Fibroblast of lung (primary cell): Measurements from ENCODE around the gene ECI2. TPM values are rescaled to one million over a fixed set of nuclear protein-coding genes. Genes with fewer than 3 reads are reported as not detected.

Experiments used
- DNase-seq, 2 donors: peaks; one replicate each; pipeline versions ENCODE4 v3.0.0 to v3.0.0-alpha.2; 2010; ENCODE audit warnings: low read depth in 2 of 2
- H2AFZ ChIP-seq: 2 replicates; pipeline ENCODE4 v1.5.1; 2012; ENCODE audit warnings: low read length, control low read depth, inconsistent platforms
- H3K27ac ChIP-seq: 2 replicates; pipeline ENCODE4 v1.5.1; 2011; ENCODE audit warnings: low read length, control low read depth; ENCODE audit not compliant: insufficient read depth
- H3K27me3 ChIP-seq: 2 replicates; pipeline ENCODE4 v1.5.1; 2011; ENCODE audit warnings: mild to moderate bottlenecking, low read length; ENCODE audit not compliant: control insufficient read depth, insufficient read depth
- H3K36me3 ChIP-seq: 2 replicates; pipeline ENCODE4 v1.5.1; 2011; ENCODE audit warnings: low read length; ENCODE audit not compliant: control insufficient read depth, insufficient read depth
- H3K4me1 ChIP-seq: 2 replicates; pipeline ENCODE4 v1.5.1; 2011; ENCODE audit warnings: low read length; ENCODE audit not compliant: control insufficient read depth, insufficient read depth; ENCODE audit errors: extremely low read depth
- H3K4me2 ChIP-seq: 2 replicates; pipeline ENCODE4 v1.5.1; 2011; ENCODE audit warnings: low read length, control low read depth; ENCODE audit not compliant: insufficient read depth; ENCODE audit errors: extremely low read depth
- H3K4me3 ChIP-seq, 4 experiments: fragments of 200-600 bp in 1 of 4; sonication (generic) in 1 of 4; replicated peaks in 1 of 4; 2 replicates each; pipeline ENCODE4 v1.5.1; 2011 to 2016; ENCODE audit warnings: low read length in 4 of 4, low read depth in 3 of 4, mild to moderate bottlenecking in 3 of 4, control low read depth in 2 of 4, inconsistent platforms in 1 of 4, mixed read lengths in 1 of 4; ENCODE audit not compliant: insufficient read depth in 1 of 4; ENCODE audit errors: control extremely low read depth in 1 of 4
- H3K79me2 ChIP-seq: 2 replicates; pipeline ENCODE4 v1.5.1; 2012; ENCODE audit warnings: mild to moderate bottlenecking, low read length, inconsistent platforms; ENCODE audit not compliant: control insufficient read depth, insufficient read depth
- H3K9ac ChIP-seq: 2 replicates; pipeline ENCODE4 v1.5.1; 2011; ENCODE audit warnings: mild to moderate bottlenecking, low read length, control low read depth; ENCODE audit not compliant: insufficient read depth
- H3K9me3 ChIP-seq: 2 replicates; pipeline ENCODE4 v1.5.1; 2012; ENCODE audit warnings: low read depth, low read length; ENCODE audit not compliant: control insufficient read depth, insufficient read depth
- H4K20me1 ChIP-seq: 2 replicates; pipeline ENCODE4 v1.5.1; 2011; ENCODE audit warnings: low read length; ENCODE audit not compliant: control insufficient read depth, insufficient read depth; ENCODE audit errors: extremely low read depth
- CTCF ChIP-seq, 2 donors: IDR thresholded peaks in 1 of 2; conservative IDR thresholded peaks in 1 of 2; 1 replicate in 1 of 2; 2 replicates in 1 of 2; pipeline ENCODE4 v1.5.1; 2011 to 2012; ENCODE audit warnings: low read length in 2 of 2, control low read depth in 1 of 2, inconsistent platforms in 1 of 2, low read depth in 1 of 2, mild to moderate bottlenecking in 1 of 2
- EZH2 ChIP-seq: IDR thresholded peaks from 2 replicates; pipeline ENCODE4 v1.5.1; 2012; ENCODE audit warnings: low read length, control low read depth, mild to moderate bottlenecking; ENCODE audit errors: missing control alignments
- polyA plus RNA-seq, 2 donors: library from polyadenylated mRNA; depleted of rRNA in 1 of 2; stranded (reverse) in 1 of 2; unstranded in 1 of 2; fragments of >200 nt; gene quantifications; 2 replicates each; pipeline ENCODE4 v1.2.1, GENCODE V29; 2011 to 2012; ENCODE audit warnings: missing spikeins in 1 of 2
- total RNA-seq: library from RNA; depleted of rRNA; stranded (reverse); fragments of >200 nt; gene quantifications from 2 replicates; pipeline ENCODE4 v1.2.1, GENCODE V29; 2014

ECI2 gene
- total and polyA plus RNA-seq, 2 donors (not counting 1 experiment from before 2014, with no cell fraction given) = 85.2 to 157 TPM

DNA sequence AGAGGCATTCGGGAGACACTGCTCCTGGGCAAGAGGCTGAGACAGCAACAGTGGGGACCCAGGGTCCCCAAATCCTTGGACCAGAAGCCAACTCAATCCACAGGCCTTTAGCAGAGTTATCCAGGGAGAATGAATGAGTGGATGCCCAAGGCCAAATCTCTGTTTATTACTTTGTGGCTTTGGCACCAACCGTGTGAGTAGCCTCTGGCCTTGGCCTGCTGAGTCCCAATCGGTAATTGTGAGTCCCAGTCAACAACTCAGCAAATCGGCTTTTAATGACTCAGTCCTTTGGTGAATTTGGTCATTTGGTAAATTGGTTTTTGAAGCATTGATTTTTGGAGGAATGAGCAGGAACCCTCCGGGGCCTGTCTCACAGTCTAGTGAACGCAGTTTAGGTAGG lies 29.1 kb upstream of the ECI2 start:
- Histone ChIP-seq H3K9ac (no peak overlapping the region), H3K4me2 (no peak overlapping the region), H3K27ac (no peak overlapping the region), H4K20me1 (no peaks in the 10 kb centered on the region), H3K4me3 (no peak overlapping the region), H3K4me1 (no peaks in the 10 kb centered on the region), H3K9me3 (no peaks in the 10 kb centered on the region), H2AFZ (no peak overlapping the region), H3K27me3 (no peaks in the 10 kb centered on the region), H3K79me2 (no peaks in the 10 kb centered on the region), H3K36me3 (no peaks in the 10 kb centered on the region)
- no peak for TF ChIP-seq EZH2
- TF ChIP-seq CTCF (conservative IDR thresholded peaks at IDR 0.05 in 1 of 2, IDR thresholded peaks at IDR 0.05 in 1 of 2; ENCODE audit: low read depth in 1 of 2, low read length in 2 of 2) = no peak
- DNase-seq = peak in 1 of 2 donors; percentile 3

DNA sequence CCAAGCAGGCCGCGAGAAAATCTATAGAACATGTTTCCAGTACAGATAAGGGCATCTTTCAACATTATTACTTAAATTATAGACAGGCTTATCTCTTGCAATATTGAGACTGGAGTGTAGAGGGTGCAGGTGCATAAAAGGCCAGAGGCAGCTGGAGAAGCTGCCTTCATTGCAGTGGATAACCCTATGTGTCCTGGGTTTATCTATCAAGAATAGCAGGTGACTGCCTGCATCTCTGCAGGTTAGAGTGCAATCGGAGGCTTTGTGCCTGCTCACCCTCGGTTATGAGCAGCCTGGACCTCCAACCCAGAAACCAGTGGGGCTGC lies 28.7 kb upstream of the ECI2 start:
- Histone ChIP-seq H3K27ac (no peak overlapping the region), H3K9ac (no peak overlapping the region), H3K36me3 (no peaks in the 10 kb centered on the region), H3K9me3 (no peaks in the 10 kb centered on the region), H3K79me2 (no peaks in the 10 kb centered on the region), H3K27me3 (no peaks in the 10 kb centered on the region), H4K20me1 (no peaks in the 10 kb centered on the region), H2AFZ (no peak overlapping the region), H3K4me3 (no peak overlapping the region), H3K4me2 (no peak overlapping the region), H3K4me1 (no peaks in the 10 kb centered on the region)
- DNase-seq = no peak
- TF ChIP-seq EZH2 = no peak
- no peak for TF ChIP-seq CTCF (conservative IDR thresholded peaks at IDR 0.05 in 1 of 2, IDR thresholded peaks at IDR 0.05 in 1 of 2; ENCODE audit: low read depth in 1 of 2, low read length in 2 of 2)

GRCh38 chr6:4163408-4164116 lies 28.2 kb upstream of the ECI2 start:
- no peak overlapping the region for H3K4me2 ChIP-seq
- no peaks in the 10 kb centered on the region for H3K79me2 ChIP-seq
- DNase-seq = no peak
- no peak overlapping the region for H3K9ac ChIP-seq
- no peaks in the 10 kb centered on the region for H3K27me3 ChIP-seq
- no peaks in the 10 kb centered on the region for H3K9me3 ChIP-seq
- H3K4me3 ChIP-seq = no peak overlapping the region
- no peaks in the 10 kb centered on the region for H3K36me3 ChIP-seq
- no peaks in the 10 kb centered on the region for H3K4me1 ChIP-seq
- no peak overlapping the region for H3K27ac ChIP-seq
- H2AFZ ChIP-seq = no peak overlapping the region
- TF ChIP-seq CTCF (conservative IDR thresholded peaks at IDR 0.05 in 1 of 2, IDR thresholded peaks at IDR 0.05 in 1 of 2; ENCODE audit: low read depth in 1 of 2, low read length in 2 of 2) (no peak), EZH2 (no peak)
- H4K20me1 ChIP-seq = no peaks in the 10 kb centered on the region
